Esophagus squamous epithelium (tissue), 5 donors: ENCODE data around the gene OSCP1. TPM values are rescaled to one million over a fixed set of nuclear protein-coding genes. Genes with fewer than 3 reads are reported as not detected.

Experiments
- DNase-seq: peaks from one replicate; lab custom pipeline; 2025; lab: John Stamatoyannopoulos, UW
- H3K27ac ChIP-seq, 4 donors: fragments of 200-600 bp; sonication (generic); one replicate each; pipeline ENCODE4 v1.5.1; 2016 to 2019; ENCODE audit warnings: mild to moderate bottlenecking in 1 of 4
- H3K27me3 ChIP-seq, 4 donors: fragments of 200-600 bp; sonication (generic); 1 replicate in 3 of 4; 2 replicates in 1 of 4; pipeline versions ENCODE4 v1.5.1 to v1.6.0; 2017 to 2021; ENCODE audit warnings: antibody characterized with exemption in 1 of 4
- H3K36me3 ChIP-seq, 3 donors: fragments of 200-600 bp; sonication (generic); one replicate each; pipeline ENCODE4 v1.5.1; 2016 to 2019
- H3K4me1 ChIP-seq, 3 donors: fragments of 200-600 bp; sonication (generic); one replicate each; pipeline ENCODE4 v1.5.1; 2017 to 2019
- H3K4me3 ChIP-seq, 4 donors: fragments of 200-600 bp; sonication (generic); 1 replicate in 3 of 4; 2 replicates in 1 of 4; pipeline ENCODE4 v1.5.1; 2016 to 2019; ENCODE audit warnings: mild to moderate bottlenecking in 2 of 4, moderate library complexity in 1 of 4
- H3K9me3 ChIP-seq, 3 donors: fragments of 200-600 bp; sonication (generic); one replicate each; pipeline ENCODE4 v1.5.1; 2016 to 2019
- CTCF ChIP-seq, 6 experiments: fragments of 450-650 bp in 4 of 6; fragments of 200-600 bp in 2 of 6; sonication (generic) in 2 of 6; IDR thresholded peaks; one replicate each; pipeline ENCODE4 v1.5.1; 2016 to 2019; ENCODE audit warnings: antibody characterized with exemption in 6 of 6, mild to moderate bottlenecking in 4 of 6, moderate library complexity in 4 of 6
- POLR2A ChIP-seq, 4 donors: fragments of 450-650 bp; IDR thresholded peaks; one replicate each; pipeline ENCODE4 v1.6.1; 2017; ENCODE audit warnings: antibody characterized with exemption in 4 of 4, mild to moderate bottlenecking in 4 of 4, moderate library complexity in 3 of 4
- WGBS, 2 donors: methylation state at CpG; one replicate each; pipeline ENCODE4 v1.1.5; 2018; 5-methylcytosine and 5-hydroxymethylcytosine counted together
- intact Hi-C: fragments of 100-400 bp; cut with DNase I; formaldehyde crosslinking; loops from one replicate; pipeline ENCODE4 v1.15.0; 2022
- total RNA-seq, 4 donors: library from RNA; depleted of rRNA; stranded (reverse); fragments of >200 nt; gene quantifications; one replicate each; pipeline ENCODE4 v1.1.0, GENCODE V29; 2016
- donor health status: DM: yes; HTN: yes; CAD: no.

OSCP1 gene
- total RNA-seq, 4 donors from 2014 or later = 2.4 to 6.8 (median 4.5) TPM

- DNase-seq = no peak
- intact Hi-C loops = no loop called here
- TF ChIP-seq CTCF (IDR thresholded peaks at IDR 0.05) (no peak), POLR2A (IDR thresholded peaks at IDR 0.05) (no peak)
- Histone ChIP-seq H3K36me3 (peaks cover 0 to 52% (median 8%) of the 10 kb centered on the region in 3 donors), H3K27me3 (no peaks in the 10 kb centered on the region), H3K9me3 (no peaks in the 10 kb centered on the region), H3K4me3 (no peak overlapping the region), H3K4me1 (peaks cover 0 to 32% (median 17%) of the 10 kb centered on the region in 3 donors), H3K27ac (no peak overlapping the region)
- WGBS, 2 donors = 88 to 94% methylated on average over 6 of the region's 6 CpGs
Observed at GRCh38 chr1:36453600-36454388, 3.5 kb upstream of the OSCP1 start.

DNA sequence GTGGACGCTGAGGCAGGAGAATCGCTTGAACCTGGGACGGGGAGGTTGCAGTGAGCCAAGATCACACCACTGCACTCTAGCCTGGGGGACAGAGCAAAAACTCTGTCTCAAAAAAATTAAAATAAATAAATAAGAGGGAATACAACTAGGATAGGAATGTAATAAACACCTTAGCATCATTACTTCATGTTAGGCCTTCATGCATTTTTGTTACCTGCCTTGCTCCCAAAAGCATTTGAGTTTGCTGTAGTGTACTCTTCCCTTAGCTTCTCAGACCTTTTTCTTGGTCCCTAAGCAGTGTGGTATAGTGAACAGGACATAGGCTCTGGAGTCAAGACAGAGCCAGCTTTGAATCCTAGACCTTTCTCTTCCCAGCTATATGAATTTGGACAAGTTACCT, 2.8 kb upstream of the OSCP1 start:
- 85 to 94% methylated on average over 3 of the region's 3 CpGs for WGBS, 2 donors
- TF ChIP-seq POLR2A (IDR thresholded peaks at IDR 0.05) = no peak
- no peak for TF ChIP-seq CTCF (IDR thresholded peaks at IDR 0.05)
- intact Hi-C loops = no loop called here
- DNase-seq = no peak
- no peak overlapping the region for H3K4me3 ChIP-seq
- no peak overlapping the region for H3K27ac ChIP-seq
- H3K9me3 ChIP-seq = no peaks in the 10 kb centered on the region
- peaks cover 0 to 44% (median 8%) of the 10 kb centered on the region in 3 donors for H3K36me3 ChIP-seq
- no peaks in the 10 kb centered on the region for H3K27me3 ChIP-seq
- peaks cover 0 to 32% (median 23%) of the 10 kb centered on the region in 3 donors for H3K4me1 ChIP-seq

GRCh38 chr1:36450919-36451305, 661 bp upstream of the OSCP1 start:
- 24 to 30% methylated on average over 11 to 18 of the region's 18 CpGs for WGBS, 2 donors
- no peak for DNase-seq
- peaks cover 0 to 32% (median 23%) of the 10 kb centered on the region in 3 donors for H3K4me1 ChIP-seq
- intact Hi-C loops = no loop called here
- H3K36me3 ChIP-seq = peaks cover 0 to 23% (median under 1%) of the 10 kb centered on the region in 3 donors
- TF ChIP-seq POLR2A (IDR thresholded peaks at IDR 0.05) (no peak), CTCF (IDR thresholded peaks at IDR 0.05) (no peak)
- no peaks in the 10 kb centered on the region for H3K9me3 ChIP-seq
- H3K4me3 ChIP-seq = peak overlapping the region; percentile 41 to 84 (median 64)
- no peaks in the 10 kb centered on the region for H3K27me3 ChIP-seq
- peak overlapping the region; percentile 92 to 98 (median 96) for H3K27ac ChIP-seq

GRCh38 chr1:36448530-36449056, 1.7 kb downstream of the OSCP1 start:
- 31 to 56% methylated on average over 4 of the region's 4 CpGs for WGBS, 2 donors
- Histone ChIP-seq H3K9me3 (no peaks in the 10 kb centered on the region), H3K4me1 (peaks cover 0 to 32% (median 23%) of the 10 kb centered on the region in 3 donors), H3K27me3 (no peaks in the 10 kb centered on the region), H3K27ac (no peak overlapping the region), H3K4me3 (no peak overlapping the region), H3K36me3 (no peaks in the 10 kb centered on the region)
- intact Hi-C loops = no loop called here
- DNase-seq = no peak
- TF ChIP-seq CTCF (IDR thresholded peaks at IDR 0.05) = peak in 2 of 6 experiments; percentile 26 to 40
- no peak for TF ChIP-seq POLR2A (IDR thresholded peaks at IDR 0.05)

DNA sequence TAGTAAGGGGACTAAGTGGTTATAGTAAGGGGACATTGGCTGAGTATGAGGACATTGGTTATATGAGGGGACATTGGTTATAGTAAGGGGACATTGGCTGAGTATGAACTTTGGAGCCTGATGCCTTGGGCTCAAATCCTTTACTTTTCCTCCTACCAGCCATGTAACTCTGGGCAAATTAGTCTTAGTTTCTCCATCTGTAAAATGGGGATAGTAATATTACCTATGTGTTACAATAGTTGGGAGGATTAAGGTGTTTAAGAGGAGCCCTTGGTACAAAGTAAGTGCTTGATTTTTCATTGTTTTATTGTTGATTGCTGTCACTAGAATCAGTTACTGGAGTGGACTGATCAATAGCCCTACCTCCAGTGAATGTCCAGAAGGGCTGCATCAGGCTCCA, 2.8 kb downstream of the OSCP1 start:
- Histone ChIP-seq H3K9me3 (no peaks in the 10 kb centered on the region), H3K36me3 (no peaks in the 10 kb centered on the region), H3K27me3 (no peaks in the 10 kb centered on the region), H3K4me1 (peaks cover 0 to 32% (median 23%) of the 10 kb centered on the region in 3 donors), H3K27ac (no peak overlapping the region), H3K4me3 (no peak overlapping the region)
- intact Hi-C loops = no loop called here
- DNase-seq = no peak
- TF ChIP-seq POLR2A (IDR thresholded peaks at IDR 0.05) = no peak
- TF ChIP-seq CTCF (IDR thresholded peaks at IDR 0.05) = no peak
